GM12875 (cell line): ENCODE measurements around the gene TSC22D1.

ENCODE experiments used
- H3K4me3 ChIP-seq: one replicate; pipeline ENCODE4 v1.5.1; 2011; ENCODE audit warnings: low read depth, low read length, control low read depth
- TF ChIP-seq, protein P1 (sequence below): IDR thresholded peaks from 2 replicates; pipeline ENCODE4 v1.5.1; 2011; ENCODE audit warnings: low read depth, mild to moderate bottlenecking, control low read depth, inconsistent platforms, low read length, moderate library complexity, borderline replicate concordance; ENCODE audit not compliant: insufficient read depth

The TSC22D1 gene

DNA sequence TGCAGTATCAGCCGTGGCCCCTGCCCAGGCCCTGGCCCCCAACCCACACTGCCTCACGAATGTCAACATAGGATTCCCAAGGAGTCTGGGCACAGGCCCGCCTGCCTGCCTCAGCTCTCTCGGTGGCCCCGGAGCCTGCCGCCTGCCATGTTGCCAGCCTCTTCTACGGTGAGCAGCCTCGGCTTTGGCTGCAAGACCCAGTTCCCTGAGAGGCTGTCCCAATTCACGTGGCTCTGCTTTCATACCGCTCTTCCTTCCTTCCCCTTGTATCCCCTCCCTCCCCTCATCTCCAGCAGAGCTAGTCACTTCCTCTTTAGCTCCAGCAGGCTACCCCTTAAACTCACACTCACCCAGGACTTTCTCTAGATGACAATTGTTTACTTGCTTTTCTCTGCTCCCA lies 159.8 kb downstream of the TSC22D1 start:
- H3K4me3 ChIP-seq, result no peak overlapping the region
- TF ChIP-seq, protein P1, sequence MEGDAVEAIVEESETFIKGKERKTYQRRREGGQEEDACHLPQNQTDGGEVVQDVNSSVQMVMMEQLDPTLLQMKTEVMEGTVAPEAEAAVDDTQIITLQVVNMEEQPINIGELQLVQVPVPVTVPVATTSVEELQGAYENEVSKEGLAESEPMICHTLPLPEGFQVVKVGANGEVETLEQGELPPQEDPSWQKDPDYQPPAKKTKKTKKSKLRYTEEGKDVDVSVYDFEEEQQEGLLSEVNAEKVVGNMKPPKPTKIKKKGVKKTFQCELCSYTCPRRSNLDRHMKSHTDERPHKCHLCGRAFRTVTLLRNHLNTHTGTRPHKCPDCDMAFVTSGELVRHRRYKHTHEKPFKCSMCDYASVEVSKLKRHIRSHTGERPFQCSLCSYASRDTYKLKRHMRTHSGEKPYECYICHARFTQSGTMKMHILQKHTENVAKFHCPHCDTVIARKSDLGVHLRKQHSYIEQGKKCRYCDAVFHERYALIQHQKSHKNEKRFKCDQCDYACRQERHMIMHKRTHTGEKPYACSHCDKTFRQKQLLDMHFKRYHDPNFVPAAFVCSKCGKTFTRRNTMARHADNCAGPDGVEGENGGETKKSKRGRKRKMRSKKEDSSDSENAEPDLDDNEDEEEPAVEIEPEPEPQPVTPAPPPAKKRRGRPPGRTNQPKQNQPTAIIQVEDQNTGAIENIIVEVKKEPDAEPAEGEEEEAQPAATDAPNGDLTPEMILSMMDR, result no peak

DNA sequence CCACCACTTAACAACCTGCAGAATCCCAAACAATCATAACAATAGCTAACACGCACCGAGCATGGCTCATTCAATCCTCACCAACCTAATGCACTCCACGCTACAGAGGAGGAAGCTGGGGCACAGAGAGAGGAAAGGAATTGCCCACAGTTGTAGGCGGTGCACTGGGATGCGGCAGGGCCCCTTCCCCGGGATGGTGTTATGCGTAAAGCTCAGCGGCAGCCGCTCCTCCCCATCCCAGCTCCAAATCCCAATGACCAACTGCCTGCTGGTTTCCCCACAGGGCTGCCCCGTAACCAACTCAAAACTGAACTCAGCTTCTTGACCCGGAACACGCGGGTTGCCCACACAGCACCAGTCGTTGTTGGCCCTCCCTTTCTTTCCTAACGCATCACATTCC lies 160.3 kb downstream of the TSC22D1 start:
- TF ChIP-seq, protein P1, result no peak
- H3K4me3 ChIP-seq, result no peak overlapping the region

DNA sequence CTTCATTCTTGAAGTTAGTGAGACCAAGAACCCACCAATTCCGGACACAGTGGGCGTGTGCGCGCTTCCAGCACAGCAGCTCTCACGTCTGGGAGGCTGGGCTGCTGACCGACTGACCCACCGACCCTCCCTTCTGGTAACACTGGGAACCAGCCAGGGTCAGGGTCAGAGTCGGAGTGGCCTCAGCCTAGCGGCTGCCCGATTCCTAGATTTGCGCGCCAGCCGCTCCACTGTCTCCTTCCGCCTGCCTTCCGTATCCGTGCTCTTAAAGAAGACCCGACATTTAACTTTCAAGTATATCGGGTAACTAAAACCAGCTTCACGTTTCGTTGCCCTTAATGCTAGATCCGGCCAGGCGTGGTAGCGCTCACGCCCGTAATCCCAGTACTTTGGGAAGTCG lies 161.4 kb downstream of the TSC22D1 start:
- H3K4me3 ChIP-seq, result no peak overlapping the region
- TF ChIP-seq, protein P1, result no peak

DNA sequence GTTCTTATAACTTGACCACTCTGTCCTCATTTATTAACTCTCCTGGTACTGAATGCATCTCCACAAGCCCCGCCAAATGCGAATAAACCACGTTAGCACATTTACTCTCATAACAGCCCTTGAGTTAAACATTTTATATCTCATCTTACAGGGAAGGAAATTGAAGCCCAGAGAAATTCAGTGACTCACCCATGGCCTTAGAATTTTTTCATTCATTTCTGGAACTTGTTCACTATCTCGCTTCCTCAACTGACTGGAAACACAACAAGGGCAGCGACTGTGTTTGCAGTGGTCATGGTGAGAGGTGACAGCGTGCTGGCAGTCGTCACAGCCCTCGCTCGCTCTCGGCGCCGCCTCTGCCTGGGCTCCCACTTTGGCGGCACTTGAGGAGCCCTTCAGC lies 163.0 kb downstream of the TSC22D1 start:
- TF ChIP-seq, protein P1, result no peak
- no peak overlapping the region for H3K4me3 ChIP-seq

DNA sequence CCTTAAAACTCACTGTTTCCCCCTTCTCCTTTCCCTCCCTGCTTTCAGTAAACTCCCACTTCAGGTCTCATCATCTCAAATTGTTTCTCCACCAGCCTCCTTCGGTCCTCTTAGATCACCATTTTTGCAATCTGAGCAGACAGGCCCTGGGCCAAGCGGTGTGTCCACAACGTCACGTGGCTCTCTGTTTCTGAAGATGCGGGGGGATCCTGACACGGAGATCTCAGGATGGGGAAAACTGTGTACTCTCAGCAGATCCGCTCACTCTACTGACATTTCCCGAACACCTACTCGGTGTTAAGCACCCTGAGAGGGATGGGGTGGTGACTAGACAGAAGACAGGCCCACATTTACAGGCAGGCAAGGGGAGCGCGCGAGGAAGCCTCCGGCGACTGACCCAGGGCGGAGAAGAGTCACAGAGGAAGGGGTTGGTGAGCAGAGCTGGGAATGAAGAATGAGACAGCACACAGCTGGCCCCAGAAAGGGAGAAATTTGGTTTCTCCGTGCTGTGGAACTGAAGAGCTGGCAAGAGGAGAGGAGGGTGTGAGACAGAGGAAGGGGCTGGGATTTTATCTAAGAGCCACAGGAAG lies 163.7 kb downstream of the TSC22D1 start:
- no peak overlapping the region for H3K4me3 ChIP-seq
- TF ChIP-seq, protein P1, result no peak

DNA sequence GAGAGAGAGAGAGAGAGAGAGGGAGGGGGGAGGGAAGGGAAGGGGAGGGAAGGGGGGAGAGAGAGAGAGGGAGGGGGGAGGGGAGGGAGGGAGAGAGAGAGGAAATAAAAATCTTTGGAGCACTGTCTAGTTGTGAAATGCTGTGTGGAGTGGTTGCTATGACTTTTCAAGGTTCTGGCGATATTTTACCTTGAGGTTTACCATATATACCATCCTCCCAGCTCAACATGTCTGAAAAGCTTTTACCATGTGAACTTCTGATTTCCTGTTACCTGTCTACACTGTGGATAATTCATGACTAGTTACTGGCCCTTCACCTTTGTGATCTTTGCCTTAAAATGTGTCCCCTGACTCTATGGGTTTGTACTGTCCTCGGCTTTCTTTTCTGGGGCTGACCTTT lies 164.3 kb downstream of the TSC22D1 start:
- TF ChIP-seq, protein P1, result no peak
- H3K4me3 ChIP-seq, result no peak overlapping the region

DNA sequence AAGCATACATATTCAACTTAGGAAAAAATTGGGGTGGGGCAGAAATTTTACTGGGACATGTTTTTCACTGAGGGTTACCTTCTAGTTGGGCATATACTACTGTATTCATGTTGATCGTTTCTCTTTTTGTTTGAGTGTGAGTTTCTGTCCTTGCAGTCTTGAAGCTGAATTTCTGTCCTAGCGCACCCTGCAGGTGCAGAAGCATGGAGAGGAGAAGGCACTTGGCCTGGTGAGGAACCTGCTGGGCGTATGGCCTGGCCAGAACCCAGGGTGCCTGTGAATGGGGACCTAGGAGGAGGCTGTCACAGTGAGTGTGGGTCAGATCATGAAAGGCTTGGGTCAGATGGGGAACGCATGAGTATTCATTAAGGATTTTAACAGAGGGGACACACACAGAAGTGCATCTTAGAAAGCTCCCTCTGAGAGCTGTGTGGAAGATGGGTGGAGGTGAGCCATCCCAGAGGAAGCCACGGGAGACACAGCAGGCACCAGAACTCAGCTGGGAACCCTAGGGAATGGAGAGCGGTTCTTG lies 165.7 kb downstream of the TSC22D1 start:
- TF ChIP-seq, protein P1, result no peak

More for the DNA sequence above, 165.7 kb downstream of the TSC22D1 start:
- H3K4me3 ChIP-seq, result no peak overlapping the region
